Peyer's patch (tissue), 4 donors: ENCODE data around the gene ZNF3. TPM values are rescaled to one million over a fixed set of nuclear protein-coding genes. Genes with fewer than 3 reads are reported as not detected.
"Not testable (repeated sequence)": the region's sequence is repeated elsewhere in the genome, so short reads cannot be mapped to it uniquely, and the experiment has no call there.

Experiments used
- DNase-seq, 3 donors: peaks; one replicate each; pipeline ENCODE4 v3.0.0-alpha.2; 2017 to 2019
- H3K27ac ChIP-seq, 4 donors: fragments of 200-600 bp; sonication (generic); one replicate each; pipeline ENCODE4 v1.5.1; 2016 to 2019
- H3K27me3 ChIP-seq, 2 donors: fragments of 200-600 bp; sonication (generic); one replicate each; pipeline ENCODE4 v1.5.1; 2019
- H3K36me3 ChIP-seq, 3 donors: fragments of 200-600 bp; sonication (generic); one replicate each; pipeline ENCODE4 v1.5.1; 2016 to 2019
- H3K4me1 ChIP-seq, 4 donors: fragments of 200-600 bp; sonication (generic); one replicate each; pipeline ENCODE4 v1.5.1; 2016 to 2019
- H3K4me3 ChIP-seq, 4 donors: fragments of 200-600 bp; sonication (generic); 1 replicate in 3 of 4; 2 replicates in 1 of 4; pipeline ENCODE4 v1.5.1; 2016 to 2019; ENCODE audit warnings: mild to moderate bottlenecking in 1 of 4
- H3K9me3 ChIP-seq, 4 donors: fragments of 200-600 bp; sonication (generic); one replicate each; pipeline ENCODE4 v1.5.1; 2016 to 2019; ENCODE audit warnings: mild to moderate bottlenecking in 1 of 4
- POLR2A ChIP-seq, 2 donors: fragments of 450-650 bp; IDR thresholded peaks; one replicate each; pipeline ENCODE4 v1.5.1; 2017; ENCODE audit warnings: antibody characterized with exemption in 2 of 2, mild to moderate bottlenecking in 2 of 2, moderate library complexity in 2 of 2
- total RNA-seq, 4 donors: library from RNA; depleted of rRNA; stranded (reverse); fragments of >200 nt; gene quantifications; one replicate each; pipeline ENCODE4 v1.1.0, GENCODE V29; 2016
- TF ChIP-seq, protein P1 (sequence below), 6 experiments: fragments of 450-650 bp in 4 of 6; fragments of 200-600 bp in 2 of 6; sonication (generic) in 1 of 6; IDR thresholded peaks; one replicate each; pipeline ENCODE4 v1.5.1; 2017 to 2019; ENCODE audit warnings: antibody characterized with exemption in 6 of 6, mild to moderate bottlenecking in 3 of 6, moderate library complexity in 1 of 6

The ZNF3 gene
- total RNA-seq: 10 to 100 TPM; 52.8 to 93.8 (median 67.8) TPM

DNA sequence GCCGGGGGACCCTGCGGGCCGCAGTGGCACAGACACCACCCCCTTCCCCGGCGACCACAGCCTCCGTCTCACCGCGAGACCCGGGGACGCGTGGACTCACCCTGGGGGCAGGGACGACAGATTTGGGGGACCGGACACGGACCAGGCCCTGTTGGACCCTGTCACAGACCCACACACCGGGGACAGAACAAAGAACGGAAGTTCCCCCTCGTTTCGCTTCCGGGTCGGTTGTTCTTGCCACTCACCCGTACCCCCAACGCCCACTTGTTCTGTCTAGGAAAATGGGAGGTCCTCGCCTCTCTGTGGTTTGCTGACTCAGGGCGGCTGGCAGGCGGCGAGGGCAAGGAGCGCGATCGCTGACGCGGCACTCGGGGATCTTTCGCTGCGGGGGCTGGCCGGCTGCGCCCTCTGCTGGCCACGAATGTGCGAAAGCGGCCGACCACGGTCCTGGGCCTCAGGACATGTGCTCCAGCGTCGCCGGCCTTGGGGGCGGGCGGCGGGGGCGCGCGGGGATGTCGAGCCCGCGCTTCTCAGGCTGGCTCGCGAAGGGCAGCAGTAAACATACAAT, at the start of gene ZNF3:
Gene ZNF3, minus strand, starts transcription at position 189 of the 568 bp plus-strand sequence. CDS start 4,366 bp downstream, outside the sequence.
- peak within 1 kb of the TSS; percentile 82 to 94 (median 90) for H3K27ac ChIP-seq
- peak; percentile 97 to 99 (median 98) for DNase-seq
- H3K4me1 ChIP-seq: peaks cover 0 to 42% (median 12%) of the 10 kb centered on the region in 4 donors
- no peaks in the 10 kb centered on the region for H3K9me3 ChIP-seq
- H3K36me3 ChIP-seq: peaks cover 0 to 14% (median 0%) of the 10 kb centered on the region in 3 donors
- peak within 1 kb of the TSS; percentile 76 to 96 (median 88) for H3K4me3 ChIP-seq
- no peaks in the 10 kb centered on the region for H3K27me3 ChIP-seq
- TF ChIP-seq, protein P1, sequence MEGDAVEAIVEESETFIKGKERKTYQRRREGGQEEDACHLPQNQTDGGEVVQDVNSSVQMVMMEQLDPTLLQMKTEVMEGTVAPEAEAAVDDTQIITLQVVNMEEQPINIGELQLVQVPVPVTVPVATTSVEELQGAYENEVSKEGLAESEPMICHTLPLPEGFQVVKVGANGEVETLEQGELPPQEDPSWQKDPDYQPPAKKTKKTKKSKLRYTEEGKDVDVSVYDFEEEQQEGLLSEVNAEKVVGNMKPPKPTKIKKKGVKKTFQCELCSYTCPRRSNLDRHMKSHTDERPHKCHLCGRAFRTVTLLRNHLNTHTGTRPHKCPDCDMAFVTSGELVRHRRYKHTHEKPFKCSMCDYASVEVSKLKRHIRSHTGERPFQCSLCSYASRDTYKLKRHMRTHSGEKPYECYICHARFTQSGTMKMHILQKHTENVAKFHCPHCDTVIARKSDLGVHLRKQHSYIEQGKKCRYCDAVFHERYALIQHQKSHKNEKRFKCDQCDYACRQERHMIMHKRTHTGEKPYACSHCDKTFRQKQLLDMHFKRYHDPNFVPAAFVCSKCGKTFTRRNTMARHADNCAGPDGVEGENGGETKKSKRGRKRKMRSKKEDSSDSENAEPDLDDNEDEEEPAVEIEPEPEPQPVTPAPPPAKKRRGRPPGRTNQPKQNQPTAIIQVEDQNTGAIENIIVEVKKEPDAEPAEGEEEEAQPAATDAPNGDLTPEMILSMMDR (IDR thresholded peaks at IDR 0.05): peak; percentile 94 to 97 (median 96)
- TF ChIP-seq POLR2A (IDR thresholded peaks at IDR 0.05): peak; percentile 80 to 87

DNA sequence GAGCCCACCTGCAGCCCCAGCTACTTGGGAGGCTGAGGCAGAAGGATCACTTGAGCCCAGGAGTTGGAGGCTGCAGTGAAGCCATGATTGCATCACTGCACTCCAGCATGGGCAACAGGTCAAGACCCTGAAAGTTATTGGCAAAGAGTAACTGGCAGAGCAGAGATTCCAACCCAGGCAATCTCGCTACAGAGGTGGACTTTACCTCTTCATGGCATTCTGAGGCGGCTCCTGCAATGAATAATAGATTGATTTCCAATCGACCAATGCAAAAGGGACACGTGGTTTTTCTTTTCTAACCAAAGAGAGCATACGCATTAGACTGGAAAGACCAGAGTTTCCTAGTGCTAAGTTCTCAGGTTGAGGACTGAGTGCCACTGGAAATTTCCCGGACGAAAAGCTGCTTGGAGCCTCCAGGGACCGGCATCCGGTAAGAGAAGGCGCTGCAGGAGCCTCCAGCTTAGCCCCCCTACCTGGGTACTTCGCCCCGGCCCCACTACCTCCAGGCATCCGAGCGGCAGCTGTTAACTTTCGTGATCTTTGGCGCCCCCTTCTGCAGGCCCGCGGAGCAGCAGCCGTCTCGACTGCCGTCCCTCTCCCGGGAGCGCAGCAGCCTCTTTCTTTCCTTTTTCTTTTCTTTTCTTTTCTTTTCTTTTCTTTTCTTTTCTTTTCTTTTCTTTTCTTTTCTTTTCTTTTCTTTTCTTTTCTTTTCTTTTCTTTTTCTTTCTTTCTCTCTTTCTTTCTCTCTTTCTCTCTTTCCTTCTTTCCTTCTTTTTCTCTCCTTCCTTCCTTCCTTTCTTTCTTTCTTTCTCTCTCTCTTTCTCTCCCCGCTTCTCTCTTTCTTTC, 49.3 kb upstream of the ZNF3 start:
- Histone ChIP-seq H3K4me3 (peak overlapping the region in 2 of 4 donors; percentile 45 to 46), H3K27me3 (no peaks in the 10 kb centered on the region), H3K4me1 (peaks cover 0 to 41% (median 5%) of the 10 kb centered on the region in 4 donors), H3K36me3 (no peaks in the 10 kb centered on the region), H3K27ac (peak overlapping the region in 3 of 4 donors; percentile 62 to 82 (median 74)), H3K9me3 (no peaks in the 10 kb centered on the region)
- DNase-seq: peak; percentile 83 to 93 (median 92)
- peak; percentile 32 to 59 for TF ChIP-seq POLR2A (IDR thresholded peaks at IDR 0.05)
- TF ChIP-seq, protein P1 (IDR thresholded peaks at IDR 0.05): peak; percentile 81 to 96 (median 91)

DNA sequence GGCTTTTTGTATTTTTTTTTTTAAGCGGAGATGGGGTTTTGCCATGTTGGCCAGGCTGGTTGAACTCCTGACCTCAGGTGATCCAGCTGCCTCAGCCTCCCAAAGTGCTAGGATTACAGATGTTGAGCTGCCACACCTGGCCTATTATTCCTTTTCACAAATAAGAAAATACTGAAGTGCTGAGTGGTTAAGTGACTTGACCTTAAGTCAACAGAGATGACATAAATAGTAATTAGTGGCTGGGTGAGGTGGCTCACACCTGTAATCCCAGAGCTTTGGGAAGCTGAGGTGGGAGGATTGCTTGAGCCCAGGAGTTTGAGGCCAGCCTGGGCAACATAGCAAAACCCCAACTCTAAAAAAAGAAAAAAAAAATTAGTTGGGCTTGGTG, 48.7 kb upstream of the ZNF3 start:
- Histone ChIP-seq H3K27ac (peak overlapping the region in 3 of 4 donors; percentile 62 to 82 (median 74)), H3K4me1 (peaks cover 0 to 47% (median 11%) of the 10 kb centered on the region in 4 donors), H3K4me3 (peak overlapping the region in 1 of 4 donors; percentile 45)

DNA sequence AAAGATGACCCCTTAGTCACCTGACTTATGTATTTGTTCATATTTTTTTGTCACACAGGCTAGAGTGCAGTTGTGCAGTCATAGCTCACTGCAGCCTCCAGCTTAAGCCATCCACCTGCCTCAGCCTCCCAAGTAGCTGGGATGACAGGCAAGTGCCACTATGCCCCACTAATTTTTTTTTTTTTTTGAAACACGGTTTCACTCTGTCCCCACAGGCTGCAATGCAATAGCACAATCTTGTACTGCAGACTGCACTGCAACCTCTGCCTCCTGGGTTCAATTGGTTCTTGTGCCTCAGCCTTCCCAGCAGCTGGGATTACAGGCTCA, 47.1 kb upstream of the ZNF3 start:
- Histone ChIP-seq H3K9me3 (no peaks in the 10 kb centered on the region), H3K4me1 (peaks cover 0 to 57% (median 11%) of the 10 kb centered on the region in 4 donors), H3K4me3 (no peak overlapping the region), H3K36me3 (no peaks in the 10 kb centered on the region), H3K27me3 (no peaks in the 10 kb centered on the region), H3K27ac (peak overlapping the region in 2 of 4 donors; percentile 98 to 99)
- DNase-seq: no peak
- TF ChIP-seq, protein P1 (IDR thresholded peaks at IDR 0.05): no peak
- no peak for TF ChIP-seq POLR2A (IDR thresholded peaks at IDR 0.05)

More for the DNA sequence above, 48.7 kb upstream of the ZNF3 start:
- H3K27me3 ChIP-seq, DNase-seq, H3K36me3 ChIP-seq, H3K9me3 ChIP-seq: not testable (repeated sequence)

DNA sequence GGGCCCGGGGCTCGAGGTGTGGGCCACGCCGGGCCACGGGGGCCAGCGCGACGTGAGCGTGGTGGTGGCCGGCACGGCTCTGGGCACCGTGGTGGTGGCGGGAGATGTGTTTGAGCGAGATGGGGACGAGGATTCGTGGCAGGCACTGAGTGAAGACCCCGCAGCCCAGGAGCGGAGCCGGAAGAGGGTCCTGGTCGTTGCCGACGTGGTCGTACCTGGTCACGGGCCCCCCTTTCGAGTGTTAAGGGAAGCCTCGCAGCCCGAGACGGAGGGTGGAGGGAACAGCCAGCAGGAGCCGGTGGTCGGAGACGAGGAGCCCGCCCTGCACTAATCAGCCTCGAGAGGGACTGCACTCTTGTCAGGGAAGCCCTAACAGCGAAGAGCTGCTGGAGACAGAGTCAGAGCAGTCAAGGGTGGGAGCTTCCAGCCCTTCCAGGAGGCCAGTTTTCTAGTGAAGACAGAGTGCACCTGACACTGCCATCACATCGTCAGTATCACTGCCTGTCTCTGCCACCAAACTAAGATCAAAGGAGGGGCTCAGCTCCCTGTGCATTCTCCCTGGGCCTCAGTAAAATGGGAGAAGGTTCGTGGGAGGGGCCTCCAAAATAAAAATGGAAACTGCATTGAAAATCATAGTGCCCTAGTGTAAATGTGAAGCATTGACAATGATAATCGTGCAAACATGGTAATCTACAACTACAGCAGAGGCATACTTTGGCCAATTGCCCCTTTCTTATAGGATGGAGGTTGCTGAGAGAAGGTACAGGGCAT, 46.5 kb upstream of the ZNF3 start:
- Histone ChIP-seq H3K4me1 (peaks cover 0 to 57% (median 11%) of the 10 kb centered on the region in 4 donors), H3K4me3 (peak overlapping the region; percentile 65 to 97 (median 92)), H3K9me3 (no peaks in the 10 kb centered on the region), H3K27ac (peak overlapping the region; percentile 97 to 99 (median 98)), H3K36me3 (no peaks in the 10 kb centered on the region), H3K27me3 (no peaks in the 10 kb centered on the region)
- DNase-seq: peak; percentile 25 to 61 (median 57)
- TF ChIP-seq POLR2A (IDR thresholded peaks at IDR 0.05): no peak
- TF ChIP-seq, protein P1 (IDR thresholded peaks at IDR 0.05): peak in 1 of 6 experiments; percentile 2
